Measurements from ENCODE around the gene MTMR3.

- no peak for TF ChIP-seq CTCF (conservative IDR thresholded peaks at IDR 0.05 in 1 of 2, IDR thresholded peaks at IDR 0.05 in 1 of 2; ENCODE audit: extremely low read depth in 1 of 2, insufficient read depth in 1 of 2, low read depth in 1 of 2, low read length in 2 of 2)
- no peak for TF ChIP-seq EZH2 (IDR thresholded peaks at IDR 0.05; ENCODE audit: borderline replicate concordance, low read length)
Measured at GRCh38 chr22:29934596-29934995, 51.6 kb downstream of the MTMR3 start.
